Lung (tissue), 12 donors: Measurements from ENCODE around the gene DISC1. TPM values are rescaled to one million over a fixed set of nuclear protein-coding genes. Genes with fewer than 3 reads are reported as not detected.

Experiments used
- ATAC-seq: fragments of 200-7000 bp; cut with Tn5 transposase; one replicate; pipeline ENCODE4 v1.9.1; 2020; ENCODE audit warnings: moderate number of reproducible peaks; ENCODE audit not compliant: insufficient read depth, low FRiP score
- DNase-seq, 3 donors: peaks; one replicate each; pipeline ENCODE4 v3.0.0-alpha.2; 2013 to 2017
- H3K27ac ChIP-seq, 2 donors: one replicate each; pipeline ENCODE4 v1.5.1; 2013; ENCODE audit warnings: mild to moderate bottlenecking in 2 of 2, moderate library complexity in 2 of 2, control low read depth in 1 of 2, inconsistent platforms in 1 of 2, low read depth in 1 of 2, low read length in 1 of 2
- H3K27me3 ChIP-seq, 3 donors: one replicate each; pipeline ENCODE4 v1.5.1; 2013; ENCODE audit warnings: low read length in 2 of 3; ENCODE audit not compliant: control insufficient read depth in 3 of 3, insufficient read depth in 3 of 3
- H3K36me3 ChIP-seq, 4 donors: one replicate each; pipeline ENCODE4 v1.5.1; 2013; ENCODE audit warnings: low read length in 4 of 4, mild to moderate bottlenecking in 1 of 4, moderate library complexity in 1 of 4; ENCODE audit not compliant: control insufficient read depth in 4 of 4, insufficient read depth in 4 of 4
- H3K4me1 ChIP-seq, 5 donors: one replicate each; pipeline ENCODE4 v1.5.1; 2013; ENCODE audit warnings: low read length in 5 of 5, mild to moderate bottlenecking in 2 of 5, moderate library complexity in 1 of 5; ENCODE audit not compliant: control insufficient read depth in 5 of 5, insufficient read depth in 5 of 5
- H3K4me3 ChIP-seq: one replicate; pipeline ENCODE4 v1.5.1; 2013; ENCODE audit warnings: mild to moderate bottlenecking, control low read depth, moderate library complexity
- H3K9ac ChIP-seq, 2 donors: one replicate each; pipeline ENCODE4 v1.5.1; 2013; ENCODE audit warnings: low read length in 2 of 2, control low read depth in 1 of 2; ENCODE audit not compliant: insufficient read depth in 1 of 2
- H3K9me3 ChIP-seq, 4 donors: one replicate each; pipeline ENCODE4 v1.5.1; 2013; ENCODE audit warnings: low read length in 3 of 4, mild to moderate bottlenecking in 1 of 4, moderate library complexity in 1 of 4; ENCODE audit not compliant: control insufficient read depth in 4 of 4, insufficient read depth in 3 of 4
- WGBS, 2 donors: extraction: QIAGEN DNeasy Blood & Tissue Kit; methylation state at CpG; one replicate each; pipeline ENCODE4 v1.1.7; 2013; 5-methylcytosine and 5-hydroxymethylcytosine counted together
- polyA plus RNA-seq, 2 donors: library from polyadenylated mRNA; stranded (reverse); fragments of 200-250 nt; gene quantifications; one replicate each; pipeline ENCODE4 v1.2.1, GENCODE V29; 2013
- total RNA-seq, 2 donors: library from RNA; depleted of rRNA in 1 of 2; stranded (reverse); fragments of >200 nt in 1 of 2; gene quantifications; one replicate each; pipeline ENCODE4 v1.2.1, GENCODE V29; 2014 to 2021
- TF ChIP-seq, protein P1 (sequence below): IDR thresholded peaks from 2 replicates; pipeline ENCODE4 v1.5.1; 2012; ENCODE audit warnings: mild to moderate bottlenecking; ENCODE audit errors: control extremely low read depth, extremely low read depth
- donor health status: control.
- donor health status: control.
- donor health status: Bipolar disorder and iron deficiency.
- donor health status: healthy.
- donor health status: DM: yes; HTN: yes; CAD: no.

Gene DISC1
- total and polyA plus RNA-seq, 4 donors = 0.98 to 32.9 (median 6.1) TPM

DNA sequence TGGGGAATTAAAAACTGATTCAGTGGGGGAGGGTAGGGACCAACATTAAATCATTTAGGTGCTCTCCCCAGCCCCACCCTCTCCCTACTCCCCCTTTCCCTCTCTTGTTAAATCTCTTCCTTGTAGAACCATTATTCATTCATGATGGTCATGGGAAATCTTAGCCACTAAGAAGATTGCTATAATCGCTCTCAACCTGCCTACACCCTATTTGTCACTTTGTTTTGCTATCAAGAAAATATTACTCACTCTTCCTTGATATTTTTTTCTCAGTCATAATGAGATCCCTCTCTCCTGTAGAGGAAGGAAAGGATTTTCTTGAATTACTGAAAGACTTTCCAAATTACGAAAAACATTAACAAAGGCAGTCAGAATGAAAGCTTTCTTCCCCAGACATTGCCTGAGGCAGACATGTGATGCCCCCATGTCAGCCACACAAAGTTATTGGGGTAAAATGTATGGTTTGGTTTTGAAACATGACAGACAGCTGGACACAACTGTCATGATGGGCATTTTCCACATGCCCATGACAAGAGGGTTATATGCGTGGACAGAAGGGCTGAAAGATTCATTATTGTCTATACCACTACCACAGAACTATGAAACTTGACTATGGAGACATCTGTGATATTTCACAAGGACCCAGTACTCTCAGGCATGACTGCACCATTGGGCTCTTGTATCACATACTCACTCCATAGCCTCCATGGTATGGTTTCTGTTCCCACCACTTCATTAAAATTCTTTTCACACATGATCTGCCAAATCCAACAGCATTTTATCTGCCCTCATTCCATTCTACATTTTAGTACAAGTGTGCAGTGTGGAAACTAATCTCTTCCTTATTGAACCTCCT is 420.1 kb downstream of the DISC1 start:
- Histone ChIP-seq H3K4me3 (no peak overlapping the region), H3K36me3 (no peaks in the 10 kb centered on the region), H3K9ac (no peak overlapping the region), H3K9me3 (no peaks in the 10 kb centered on the region), H3K27me3 (no peaks in the 10 kb centered on the region), H3K4me1 (peaks cover 0 to 12% (median 0%) of the 10 kb centered on the region in 5 donors), H3K27ac (no peak overlapping the region)
- DNase-seq = peak; percentile 69 to 95 (median 95)
- WGBS, 2 donors = 82 to 85% methylated on average over 3 of the region's 3 CpGs
- no peak for ATAC-seq
- TF ChIP-seq, protein P1, sequence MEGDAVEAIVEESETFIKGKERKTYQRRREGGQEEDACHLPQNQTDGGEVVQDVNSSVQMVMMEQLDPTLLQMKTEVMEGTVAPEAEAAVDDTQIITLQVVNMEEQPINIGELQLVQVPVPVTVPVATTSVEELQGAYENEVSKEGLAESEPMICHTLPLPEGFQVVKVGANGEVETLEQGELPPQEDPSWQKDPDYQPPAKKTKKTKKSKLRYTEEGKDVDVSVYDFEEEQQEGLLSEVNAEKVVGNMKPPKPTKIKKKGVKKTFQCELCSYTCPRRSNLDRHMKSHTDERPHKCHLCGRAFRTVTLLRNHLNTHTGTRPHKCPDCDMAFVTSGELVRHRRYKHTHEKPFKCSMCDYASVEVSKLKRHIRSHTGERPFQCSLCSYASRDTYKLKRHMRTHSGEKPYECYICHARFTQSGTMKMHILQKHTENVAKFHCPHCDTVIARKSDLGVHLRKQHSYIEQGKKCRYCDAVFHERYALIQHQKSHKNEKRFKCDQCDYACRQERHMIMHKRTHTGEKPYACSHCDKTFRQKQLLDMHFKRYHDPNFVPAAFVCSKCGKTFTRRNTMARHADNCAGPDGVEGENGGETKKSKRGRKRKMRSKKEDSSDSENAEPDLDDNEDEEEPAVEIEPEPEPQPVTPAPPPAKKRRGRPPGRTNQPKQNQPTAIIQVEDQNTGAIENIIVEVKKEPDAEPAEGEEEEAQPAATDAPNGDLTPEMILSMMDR = no peak

DNA sequence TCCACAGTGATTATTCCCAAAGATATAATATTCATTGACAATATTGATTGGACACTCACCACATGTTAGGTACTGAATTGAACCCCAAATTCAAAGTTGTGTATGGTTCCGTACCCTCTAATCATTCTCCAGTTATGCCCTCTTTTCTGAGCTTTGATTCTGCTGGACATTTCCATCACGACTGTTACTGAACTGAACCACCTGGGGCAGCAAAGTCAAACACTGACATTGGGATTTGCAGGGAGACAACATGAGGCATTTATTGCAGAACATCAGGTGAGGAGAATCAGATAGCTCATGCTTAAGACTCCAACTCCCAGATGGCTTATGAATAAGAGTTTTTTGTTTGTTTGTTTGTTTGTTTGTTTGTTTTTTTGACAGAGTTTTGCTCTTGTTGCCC is 420.9 kb downstream of the DISC1 start:
- TF ChIP-seq, protein P1 = no peak
- DNase-seq = peak in 1 of 3 donors; percentile 38
- no peak overlapping the region for H3K27ac ChIP-seq
- 85 to 88% methylated on average over 2 of the region's 2 CpGs for WGBS, 2 donors
- no peak for ATAC-seq
- H3K9ac ChIP-seq = no peak overlapping the region
- H3K36me3 ChIP-seq = no peaks in the 10 kb centered on the region
- no peaks in the 10 kb centered on the region for H3K9me3 ChIP-seq
- H3K4me3 ChIP-seq = no peak overlapping the region
- H3K27me3 ChIP-seq = no peaks in the 10 kb centered on the region
- H3K4me1 ChIP-seq = peaks cover 0 to 12% (median 0%) of the 10 kb centered on the region in 5 donors

DNA sequence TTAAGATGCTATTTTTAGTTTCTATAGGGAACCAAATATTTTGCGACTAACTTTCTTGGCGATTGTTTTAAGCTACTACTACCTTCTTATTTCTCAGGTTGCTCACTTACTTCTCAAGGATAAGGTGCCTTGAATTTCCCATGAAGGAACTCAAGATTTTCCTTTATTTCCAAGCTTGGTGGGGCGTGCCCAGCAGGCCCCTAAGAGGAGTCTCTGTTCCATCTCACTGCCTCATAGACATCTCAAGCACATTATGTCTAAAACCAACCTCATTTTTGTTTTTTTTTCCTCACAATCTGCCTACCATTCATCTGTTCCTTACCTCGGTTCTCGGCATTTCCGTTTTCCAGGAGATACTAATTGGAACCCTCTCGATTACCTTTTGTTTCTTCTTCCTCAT is 421.9 kb downstream of the DISC1 start:
- H3K27me3 ChIP-seq = no peaks in the 10 kb centered on the region
- no peak overlapping the region for H3K4me3 ChIP-seq
- H3K36me3 ChIP-seq = no peaks in the 10 kb centered on the region
- no peaks in the 10 kb centered on the region for H3K9me3 ChIP-seq
- TF ChIP-seq, protein P1 = no peak
- H3K27ac ChIP-seq = no peak overlapping the region
- ATAC-seq (no peak), DNase-seq (no peak)
- 94 to 99% methylated on average over 7 of the region's 7 CpGs for WGBS, 2 donors
- peaks cover 0 to 12% (median 0%) of the 10 kb centered on the region in 5 donors for H3K4me1 ChIP-seq
- no peak overlapping the region for H3K9ac ChIP-seq
